OCI-LY1 (cell line): Measurements from ENCODE around the gene DFFA.

ENCODE experiments used
- H2AFZ ChIP-seq: fragments of 200-600 bp; sonication (generic), shearing (Covaris generic); 2 replicates; pipeline ENCODE4 v1.6.0; 2014; ENCODE audit warnings: antibody characterized with exemption, mild to moderate bottlenecking, low read length
- H3F3A ChIP-seq: fragments of 200-600 bp; sonication (generic), shearing (Covaris generic); 2 replicates; pipeline ENCODE4 v1.6.0; 2014; ENCODE audit warnings: mild to moderate bottlenecking, antibody characterized with exemption, low read length, moderate library complexity; ENCODE audit not compliant: insufficient read depth
- H3K27ac ChIP-seq: fragments of 200-600 bp; sonication (generic); 2 replicates; pipeline ENCODE4 v1.5.1; 2014; ENCODE audit warnings: low read length, mixed run types, mild to moderate bottlenecking, low read depth; ENCODE audit not compliant: poor library complexity, severe bottlenecking
- H3K27me3 ChIP-seq: fragments of 200-600 bp; sonication (generic); 2 replicates; pipeline ENCODE4 v1.6.0; 2014; ENCODE audit warnings: antibody characterized with exemption, mild to moderate bottlenecking, low read length, moderate library complexity; ENCODE audit not compliant: insufficient read depth
- H3K36me3 ChIP-seq: fragments of 200-600 bp; sonication (generic); 2 replicates; pipeline ENCODE4 v1.6.1; 2014; ENCODE audit warnings: mild to moderate bottlenecking, antibody characterized with exemption, low read length, moderate library complexity, mixed read lengths; ENCODE audit not compliant: insufficient read depth
- H3K4me1 ChIP-seq: fragments of 200-600 bp; sonication (generic); 2 replicates; pipeline ENCODE4 v1.5.1; 2014; ENCODE audit warnings: mild to moderate bottlenecking, low read length, moderate library complexity; ENCODE audit not compliant: insufficient read depth, severe bottlenecking
- H3K4me2 ChIP-seq: fragments of 200-600 bp; sonication (generic), shearing (Covaris generic); 2 replicates; pipeline ENCODE4 v1.6.1; 2014; ENCODE audit warnings: low read length
- H3K4me3 ChIP-seq: fragments of 200-600 bp; sonication (generic); 2 replicates; pipeline ENCODE4 v1.5.1; 2014; ENCODE audit warnings: low read length, low read depth, mild to moderate bottlenecking, mixed read lengths; ENCODE audit not compliant: poor library complexity, severe bottlenecking
- H3K79me2 ChIP-seq: fragments of 200-600 bp; shearing (Covaris generic); 2 replicates; pipeline ENCODE4 v1.6.1; 2016; ENCODE audit warnings: mixed run types, low read length, mixed read lengths; ENCODE audit not compliant: insufficient read depth
- H3K9ac ChIP-seq: fragments of 200-600 bp; sonication (generic), shearing (Covaris generic); 2 replicates; pipeline ENCODE4 v1.6.1; 2014; ENCODE audit warnings: mild to moderate bottlenecking, low read length, mixed read lengths
- H3K9me2 ChIP-seq: fragments of 200-600 bp; sonication (generic), shearing (Covaris generic); 2 replicates; pipeline ENCODE4 v1.6.1; 2014; ENCODE audit warnings: low read depth, mild to moderate bottlenecking, low read length, mixed read lengths
- H3K9me3 ChIP-seq: fragments of 200-600 bp; shearing (Covaris generic); 2 replicates; pipeline ENCODE4 v1.6.1; 2014; ENCODE audit warnings: low read length, mixed read lengths
- H4K20me1 ChIP-seq: fragments of 200-600 bp; sonication (generic), shearing (Covaris generic); 2 replicates; pipeline ENCODE4 v1.6.0; 2016; ENCODE audit warnings: mild to moderate bottlenecking, low read length; ENCODE audit not compliant: insufficient read depth
- CTCF ChIP-seq: fragments of 200-600 bp; sonication (generic), shearing (Covaris generic); IDR thresholded peaks from 2 replicates; pipeline ENCODE4 v1.5.1; 2017; ENCODE audit warnings: mild to moderate bottlenecking, antibody characterized with exemption, low read length, moderate library complexity, mixed read lengths
- EZH2 ChIP-seq: fragments of 200-600 bp; sonication (generic), shearing (Covaris generic); IDR thresholded peaks from 2 replicates; pipeline ENCODE4 v1.8.0; 2017; ENCODE audit warnings: borderline replicate concordance, mixed run types, mild to moderate bottlenecking, antibody characterized with exemption, low read length, moderate library complexity, mixed read lengths

Gene DFFA

GRCh38 chr1:10502206-10502605 lies 29.9 kb upstream of the DFFA start:
- no peak overlapping the region for H3K4me3 ChIP-seq
- H3K4me1 ChIP-seq, result no peaks in the 10 kb centered on the region
- H3K9me2 ChIP-seq, result no peaks in the 10 kb centered on the region
- H3K4me2 ChIP-seq, result no peak overlapping the region
- H3F3A ChIP-seq, result no peaks in the 10 kb centered on the region
- no peak overlapping the region for H3K27ac ChIP-seq
- TF ChIP-seq CTCF, result no peak
- no peaks in the 10 kb centered on the region for H3K79me2 ChIP-seq
- no peaks in the 10 kb centered on the region for H3K9me3 ChIP-seq
- H2AFZ ChIP-seq, result no peak overlapping the region
- H3K9ac ChIP-seq, result no peak overlapping the region
- H3K27me3 ChIP-seq, result no peaks in the 10 kb centered on the region
- H3K36me3 ChIP-seq, result 0 out of 2 replicates have a peak, but pooled peaks cover 3% of the 10 kb centered on the region
- H4K20me1 ChIP-seq, result 0 out of 2 replicates have a peak, but pooled peaks cover 3% of the 10 kb centered on the region

- H3F3A ChIP-seq, result no peaks in the 10 kb centered on the region
- H3K27ac ChIP-seq, result no peak overlapping the region
- H3K36me3 ChIP-seq, result peaks cover 17% of the 10 kb centered on the region; the same call in 1 of the 2 replicates
- H3K79me2 ChIP-seq, result no peaks in the 10 kb centered on the region
- TF ChIP-seq EZH2 (no peak), CTCF (no peak)
- H3K27me3 ChIP-seq, result no peaks in the 10 kb centered on the region
- H4K20me1 ChIP-seq, result peaks cover 3% of the 10 kb centered on the region; the same call in 1 of the 2 replicates
- no peak overlapping the region for H3K4me2 ChIP-seq
- H3K9me2 ChIP-seq, result no peaks in the 10 kb centered on the region
- H3K4me1 ChIP-seq, result peaks cover 12% of the 10 kb centered on the region
- H3K9me3 ChIP-seq, result no peaks in the 10 kb centered on the region
- H2AFZ ChIP-seq, result no peak overlapping the region
- no peak overlapping the region for H3K9ac ChIP-seq
- no peak overlapping the region for H3K4me3 ChIP-seq
Observed at GRCh38 chr1:10498231-10498630, 25.9 kb upstream of the DFFA start.

GRCh38 chr1:10497109-10497508 lies 24.8 kb upstream of the DFFA start:
- Histone ChIP-seq H4K20me1 (peaks cover 3% of the 10 kb centered on the region; the same call in 1 of the 2 replicates), H3K79me2 (no peaks in the 10 kb centered on the region)

More at GRCh38 chr1:10497109-10497508, 24.8 kb upstream of the DFFA start:
- no peak overlapping the region for H3K4me3 ChIP-seq
- no peak overlapping the region for H3K27ac ChIP-seq
- no peak overlapping the region for H3K4me2 ChIP-seq
- H3F3A ChIP-seq, result no peaks in the 10 kb centered on the region
- H3K36me3 ChIP-seq, result peaks cover 17% of the 10 kb centered on the region; the same call in 1 of the 2 replicates
- no peak overlapping the region for H2AFZ ChIP-seq
- H3K4me1 ChIP-seq, result peaks cover 12% of the 10 kb centered on the region
- H3K27me3 ChIP-seq, result no peaks in the 10 kb centered on the region
- H3K9ac ChIP-seq, result no peak overlapping the region
- H3K9me2 ChIP-seq, result no peaks in the 10 kb centered on the region
- TF ChIP-seq EZH2 (no peak), CTCF (no peak)
- H3K9me3 ChIP-seq, result no peaks in the 10 kb centered on the region
